Prostate gland (tissue), 2 donors: ENCODE measurements around the gene ABCA5. TPM values are rescaled to one million over a fixed set of nuclear protein-coding genes. Genes with fewer than 3 reads are reported as not detected.

Experiments used
- DNase-seq: peaks from one replicate; pipeline ENCODE4 v3.0.0-alpha.2; 2019; ENCODE audit warnings: low spot score
- H3K27ac ChIP-seq, 2 donors: fragments of 200-600 bp; sonication (generic); 2 replicates each; pipeline ENCODE4 v1.5.1; 2017 to 2019
- H3K27me3 ChIP-seq: fragments of 200-600 bp; sonication (generic); replicated peaks from 2 replicates; pipeline ENCODE4 v1.5.1; 2019; ENCODE audit not compliant: insufficient read depth
- H3K36me3 ChIP-seq, 2 donors: fragments of 200-600 bp; sonication (generic); 1 replicate in 1 of 2; 2 replicates in 1 of 2; pipeline versions ENCODE4 v1.5.1 to v1.8.1; 2017 to 2019
- H3K4me1 ChIP-seq: fragments of 200-600 bp; sonication (generic); replicated peaks from 2 replicates; pipeline ENCODE4 v1.5.1; 2019
- H3K4me3 ChIP-seq, 2 donors: fragments of 200-600 bp; sonication (generic); 2 replicates each; pipeline ENCODE4 v1.5.1; 2017 to 2019
- H3K9me3 ChIP-seq: fragments of 200-600 bp; sonication (generic); 2 replicates; pipeline ENCODE4 v1.5.1; 2017
- POLR2A ChIP-seq: fragments of 450-650 bp; IDR thresholded peaks from one replicate; pipeline ENCODE4 v1.6.1; 2016; ENCODE audit warnings: antibody characterized with exemption, mild to moderate bottlenecking
- POLR2AphosphoS5 ChIP-seq: sonication (generic); formaldehyde crosslinking; IDR thresholded peaks from one replicate; pipeline ENCODE4 v1.6.1; 2017; ENCODE audit warnings: antibody characterized with exemption
- WGBS: methylation state at CpG from one replicate; pipeline ENCODE4 v1.1.5; 2018; 5-methylcytosine and 5-hydroxymethylcytosine counted together
- intact Hi-C: fragments of 100-400 bp; cut with DNase I; formaldehyde crosslinking; loops from one replicate; pipeline ENCODE4 v1.14.2; 2022
- total RNA-seq, 2 donors: library from RNA; depleted of rRNA; stranded (reverse); fragments of >200 nt; gene quantifications; one replicate each; pipeline ENCODE4 v1.1.0, GENCODE V29; 2016
- TF ChIP-seq, protein P1 (sequence below), 4 experiments: fragments of 200-600 bp in 2 of 4; fragments of 450-650 bp in 2 of 4; sonication (generic) in 2 of 4; IDR thresholded peaks; 1 replicate in 3 of 4; 2 replicates in 1 of 4; pipeline ENCODE4 v1.5.1; 2016 to 2019; ENCODE audit warnings: antibody characterized with exemption in 4 of 4, mild to moderate bottlenecking in 2 of 4, moderate library complexity in 2 of 4

ABCA5 gene
- total RNA-seq, 2 donors from 2014 or later, result 31.0 to 31.3 TPM

DNA sequence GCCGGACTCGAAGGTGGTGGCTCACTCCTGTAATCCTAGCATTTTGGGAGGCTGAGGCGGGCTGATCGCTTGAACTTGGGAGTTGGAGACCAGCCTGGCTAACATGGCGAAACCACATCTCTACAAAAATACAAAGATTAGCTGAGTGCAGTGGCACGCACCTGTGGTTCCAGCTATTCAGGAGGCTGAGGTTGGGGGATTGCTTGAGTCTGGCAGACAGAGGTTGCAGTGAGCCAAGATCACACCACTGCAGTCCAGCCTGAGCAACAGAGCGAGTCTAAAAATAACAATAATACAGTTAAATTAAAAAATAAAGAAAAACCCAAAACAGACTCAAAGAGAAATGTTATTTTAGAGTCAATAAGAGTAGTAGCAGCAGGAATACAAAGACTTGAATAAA is 29.7 kb upstream of the ABCA5 start:
- Histone ChIP-seq H3K27me3 (no peaks in the 10 kb centered on the region), H3K9me3 (no peaks in the 10 kb centered on the region), H3K4me1 (no peaks in the 10 kb centered on the region), H3K27ac (no peak overlapping the region), H3K4me3 (no peak overlapping the region), H3K36me3 (no peaks in the 10 kb centered on the region)
- TF ChIP-seq POLR2AphosphoS5 (no peak), POLR2A (no peak)
- TF ChIP-seq, protein P1, sequence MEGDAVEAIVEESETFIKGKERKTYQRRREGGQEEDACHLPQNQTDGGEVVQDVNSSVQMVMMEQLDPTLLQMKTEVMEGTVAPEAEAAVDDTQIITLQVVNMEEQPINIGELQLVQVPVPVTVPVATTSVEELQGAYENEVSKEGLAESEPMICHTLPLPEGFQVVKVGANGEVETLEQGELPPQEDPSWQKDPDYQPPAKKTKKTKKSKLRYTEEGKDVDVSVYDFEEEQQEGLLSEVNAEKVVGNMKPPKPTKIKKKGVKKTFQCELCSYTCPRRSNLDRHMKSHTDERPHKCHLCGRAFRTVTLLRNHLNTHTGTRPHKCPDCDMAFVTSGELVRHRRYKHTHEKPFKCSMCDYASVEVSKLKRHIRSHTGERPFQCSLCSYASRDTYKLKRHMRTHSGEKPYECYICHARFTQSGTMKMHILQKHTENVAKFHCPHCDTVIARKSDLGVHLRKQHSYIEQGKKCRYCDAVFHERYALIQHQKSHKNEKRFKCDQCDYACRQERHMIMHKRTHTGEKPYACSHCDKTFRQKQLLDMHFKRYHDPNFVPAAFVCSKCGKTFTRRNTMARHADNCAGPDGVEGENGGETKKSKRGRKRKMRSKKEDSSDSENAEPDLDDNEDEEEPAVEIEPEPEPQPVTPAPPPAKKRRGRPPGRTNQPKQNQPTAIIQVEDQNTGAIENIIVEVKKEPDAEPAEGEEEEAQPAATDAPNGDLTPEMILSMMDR (IDR thresholded peaks at IDR 0.05), result no peak
- 96% methylated on average over 7 of the region's 7 CpGs for WGBS
- no peak for DNase-seq
- intact Hi-C loops, result no loop called here

DNA sequence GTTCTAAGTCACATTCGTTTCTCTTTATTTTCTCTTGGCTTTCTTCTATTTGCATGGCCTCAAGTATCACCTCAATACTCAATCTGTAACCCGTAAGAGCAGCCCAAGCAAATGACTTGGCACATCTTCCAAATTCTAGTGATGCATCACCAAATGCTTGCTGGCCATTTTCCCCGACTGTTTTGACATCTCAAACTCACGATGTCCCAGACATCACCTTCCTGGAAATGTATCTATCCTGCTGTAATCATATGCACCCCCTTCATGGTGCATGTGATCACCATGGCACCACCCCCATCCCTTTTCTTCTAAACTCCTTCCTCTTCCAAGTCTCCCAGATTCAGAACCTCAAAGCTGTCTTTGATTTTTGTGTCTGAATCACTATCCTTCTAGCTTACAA is 24.0 kb upstream of the ABCA5 start:
- Histone ChIP-seq H3K36me3 (no peaks in the 10 kb centered on the region), H3K27ac (no peak overlapping the region), H3K9me3 (no peaks in the 10 kb centered on the region), H3K4me1 (no peaks in the 10 kb centered on the region), H3K4me3 (no peak overlapping the region), H3K27me3 (no peaks in the 10 kb centered on the region)
- intact Hi-C loops, result no loop called here
- DNase-seq, result no peak
- no peak for TF ChIP-seq POLR2A
- no peak for TF ChIP-seq POLR2AphosphoS5
- TF ChIP-seq, protein P1 (IDR thresholded peaks at IDR 0.05), result no peak
- WGBS, result 69% methylated on average over 4 of the region's 4 CpGs

DNA sequence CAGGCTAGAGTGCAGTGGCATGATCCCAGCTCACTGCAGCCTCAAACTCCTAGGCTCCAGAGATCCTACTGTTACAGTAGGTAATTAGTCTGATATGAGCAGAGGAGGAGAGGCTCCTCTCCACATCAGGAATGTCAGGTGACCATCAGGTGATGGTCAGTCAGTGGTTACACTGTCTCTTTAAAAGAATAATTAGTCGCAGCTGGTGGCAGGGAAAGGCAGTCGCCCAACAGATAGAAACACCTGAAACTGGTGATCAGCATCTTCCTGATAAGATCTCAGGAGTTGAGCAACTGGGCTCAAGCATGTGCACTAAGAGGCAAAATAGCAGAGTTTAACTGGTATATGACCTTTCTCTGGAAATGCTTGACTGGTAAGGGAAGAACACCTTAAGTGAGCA is 21.5 kb upstream of the ABCA5 start:
- H3K9me3 ChIP-seq, result no peaks in the 10 kb centered on the region

DNA sequence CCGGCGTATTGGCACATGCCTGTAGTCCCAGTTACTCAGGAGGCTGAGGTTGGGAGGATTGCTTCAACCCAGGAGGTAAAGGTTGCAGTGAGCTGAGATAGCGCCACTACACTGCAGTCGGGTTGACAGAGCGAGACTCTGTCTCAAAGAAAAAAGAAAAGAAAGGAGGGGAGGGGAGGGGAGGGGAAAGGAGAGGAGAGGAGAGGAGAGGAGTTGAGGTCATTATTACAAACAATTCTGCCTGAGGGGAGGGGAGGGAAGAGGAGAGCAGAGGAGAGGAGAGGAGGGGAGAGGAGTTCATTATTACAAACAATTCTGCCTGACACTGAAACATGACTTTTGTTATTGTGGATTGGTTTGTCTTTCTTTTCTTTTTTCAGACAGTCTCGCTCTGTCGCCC is 19.8 kb upstream of the ABCA5 start:
- no peaks in the 10 kb centered on the region for H3K9me3 ChIP-seq
- H3K36me3 ChIP-seq, result no peaks in the 10 kb centered on the region
- DNase-seq, result no peak
- TF ChIP-seq, protein P1 (IDR thresholded peaks at IDR 0.05), result no peak
- TF ChIP-seq POLR2AphosphoS5 (no peak), POLR2A (no peak)
- no peak overlapping the region for H3K27ac ChIP-seq
- H3K4me1 ChIP-seq, result no peaks in the 10 kb centered on the region
- 88% methylated on average over 7 of the region's 7 CpGs for WGBS
- H3K27me3 ChIP-seq, result no peaks in the 10 kb centered on the region
- no peak overlapping the region for H3K4me3 ChIP-seq
- intact Hi-C loops, result no loop called here

More for the DNA sequence above, 21.5 kb upstream of the ABCA5 start:
- WGBS, result 63% methylated on average over 2 of the region's 2 CpGs
- intact Hi-C loops, result no loop called here
- DNase-seq, result no peak
- no peaks in the 10 kb centered on the region for H3K36me3 ChIP-seq
- H3K4me1 ChIP-seq, result no peaks in the 10 kb centered on the region
- H3K27me3 ChIP-seq, result no peaks in the 10 kb centered on the region
- TF ChIP-seq POLR2AphosphoS5, result no peak
- TF ChIP-seq, protein P1 (IDR thresholded peaks at IDR 0.05), result no peak
- no peak for TF ChIP-seq POLR2A
- no peak overlapping the region for H3K4me3 ChIP-seq
- no peak overlapping the region for H3K27ac ChIP-seq

DNA sequence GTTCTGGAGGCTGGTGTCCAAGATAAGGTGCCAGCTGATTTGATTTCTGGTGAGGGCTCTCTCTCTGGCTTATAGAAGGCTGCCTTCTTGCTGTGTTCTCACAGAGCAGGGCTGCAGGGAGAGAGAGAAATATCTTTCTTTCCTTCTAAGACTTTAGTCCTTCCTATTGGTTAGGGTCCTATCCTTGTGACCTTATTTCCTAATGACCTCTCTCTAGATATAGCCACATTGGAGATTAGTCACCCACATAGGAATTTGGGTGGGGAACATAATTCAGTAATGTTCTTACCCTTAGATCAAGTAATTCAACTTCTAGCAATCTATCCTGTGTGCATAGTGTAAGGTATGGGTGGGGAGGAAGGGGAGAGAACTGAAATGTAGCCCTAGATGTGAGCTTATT is 18.0 kb upstream of the ABCA5 start:
- Histone ChIP-seq H3K4me1 (no peaks in the 10 kb centered on the region), H3K36me3 (no peaks in the 10 kb centered on the region), H3K4me3 (no peak overlapping the region), H3K27ac (no peak overlapping the region), H3K9me3 (no peaks in the 10 kb centered on the region), H3K27me3 (no peaks in the 10 kb centered on the region)
- DNase-seq, result no peak
- intact Hi-C loops, result no loop called here
- no peak for TF ChIP-seq POLR2AphosphoS5
- TF ChIP-seq, protein P1 (IDR thresholded peaks at IDR 0.05), result no peak
- TF ChIP-seq POLR2A, result no peak
